Measurements from ENCODE around the gene LIN7B. TPM values are rescaled to one million over a fixed set of nuclear protein-coding genes. Genes with fewer than 3 reads are reported as not detected.

Gene LIN7B
- total and polyA plus RNA-seq, 9 of the 15 experiments (the other 6 are each of a cell fraction or from before 2014, with no cell fraction given), result 0.89 to 15.7 (median 4.0) TPM

- TF ChIP-seq ZBTB11 (CRISPR knock-in tag; IDR thresholded peaks at IDR 0.05), result no peak
- no peak for TF ChIP-seq NCOA2 (IDR thresholded peaks at IDR 0.05; ENCODE audit: partially characterized antibody in 2 of 2)
- peak; percentile 98 for TF ChIP-seq ATF7 (IDR thresholded peaks at IDR 0.05)
- no peak for TF ChIP-seq ZNF583 (CRISPR knock-in tag; IDR thresholded peaks at IDR 0.05)
- TF ChIP-seq HLTF (IDR thresholded peaks at IDR 0.05), result no peak
- TF ChIP-seq E2F8 (IDR thresholded peaks at IDR 0.05; ENCODE audit: low read depth, partially characterized antibody), result no peak
- no peak for TF ChIP-seq ILF3 (IDR thresholded peaks at IDR 0.05; ENCODE audit: borderline replicate concordance)
- TF ChIP-seq KLF10 (CRISPR knock-in tag; IDR thresholded peaks at IDR 0.05), result no peak
- no peak for TF ChIP-seq HSF4 (CRISPR knock-in tag; IDR thresholded peaks at IDR 0.05; ENCODE audit: borderline replicate concordance)
- TF ChIP-seq RBM17 (IDR thresholded peaks at IDR 0.05; ENCODE audit: borderline replicate concordance, low read depth, low read length), result no peak
- TF ChIP-seq SREBF1 (IDR thresholded peaks at IDR 0.05; ENCODE audit: borderline replicate concordance, low read depth, low read length), result peak; percentile 83; the same call in 1 of the 2 replicates
- TF ChIP-seq CBX8 (IDR thresholded peaks at IDR 0.05; ENCODE audit: borderline replicate concordance, extremely low read depth, low read depth, low read length, poor library complexity, severe bottlenecking), result no peak
- TF ChIP-seq GTF2E2 (tag; IDR thresholded peaks at IDR 0.05), result no peak
- peak; percentile 73; the same call in 1 of the 2 replicates for TF ChIP-seq CTBP1 (IDR thresholded peaks at IDR 0.05; ENCODE audit: borderline replicate concordance)
- TF ChIP-seq SP1 (CRISPR knock-in tag; IDR thresholded peaks at IDR 0.05), result peak; percentile 74
- TF ChIP-seq DNMT1 (IDR thresholded peaks at IDR 0.05), result no peak
- no peak for TF ChIP-seq TCF15 (CRISPR knock-in tag; IDR thresholded peaks at IDR 0.05)
- no peak for TF ChIP-seq ZNF785 (CRISPR knock-in tag; IDR thresholded peaks at IDR 0.05)
- TF ChIP-seq TARDBP (IDR thresholded peaks at IDR 0.05), result 0 out of 2 replicates have a peak, but pooled peaks have one; percentile 58
- no peak for TF ChIP-seq ETV6 (IDR thresholded peaks at IDR 0.05; ENCODE audit: borderline replicate concordance in 1 of 2, low read depth in 2 of 2, low read length in 1 of 2)
- no peak for TF ChIP-seq ETV6 (CRISPR knock-in tag; IDR thresholded peaks at IDR 0.05; ENCODE audit: borderline replicate concordance)
- no peak for TF ChIP-seq BRD4 (IDR thresholded peaks at IDR 0.05)
Observed at GRCh38 chr19:49145573-49146407, 31.6 kb downstream of the LIN7B start (continued).
